K562 (cell line): Measurements from ENCODE around the gene RAI14. TPM values are rescaled to one million over a fixed set of nuclear protein-coding genes. Genes with fewer than 3 reads are reported as not detected.
A peak's percentile ranks its signal among the peaks of the same experiment; 100 is the strongest.

Experiments used
- ATAC-seq: fragments of 200-7000 bp; cut with Tn5 transposase; 3 replicates; pipeline ENCODE4 v1.9.1; 2020; ENCODE audit warnings: moderate library complexity
- BruUV-seq: library from RNA; stranded (reverse); fragments of 400-500 nt; replicated peaks from 2 replicates; lab custom pipeline; 2021; lab: Mats Ljungman, UMichigan
- CTCF ChIA-PET: fragments of 300-600 bp; formaldehyde crosslinking; extraction: SDS; loops from one replicate; lab custom pipeline; 2021; ENCODE audit warnings: low intra/inter-chr PET ratio; lab: Yijun Ruan, JAX
- POLR2A ChIA-PET: fragments of 300-600, 350-650 bp; sonication (Branson Sonifier 250); formaldehyde crosslinking; extraction: SDS; loops from one replicate; lab custom pipeline; 2021; ENCODE audit warnings: antibody characterized with exemption, inconsistent platforms; lab: Yijun Ruan, JAX
- DNase-seq, 4 experiments: peaks; one replicate each; pipeline versions ENCODE4 v3.0.0 to v3.0.0-alpha.2; 2011 to 2018; ENCODE audit warnings: low spot score in 3 of 4, mixed read lengths in 3 of 4; ENCODE audit errors: extremely low read depth in 1 of 4
- FAIRE-seq: peaks from 2 replicates; lab custom pipeline; 2011; peaks lifted over from hg19 to GRCh38; lab: Jason Lieb, UNC
- H2AFZ ChIP-seq: 2 replicates; pipeline ENCODE4 v1.6.0; 2011; ENCODE audit warnings: low read depth, low read length, control low read depth, inconsistent platforms
- H3K27ac ChIP-seq: fragments of 200-600 bp; 3 replicates; pipeline ENCODE4 v1.8.0; 2011; ENCODE audit warnings: low read depth, mild to moderate bottlenecking, control low read depth, inconsistent platforms, low read length, moderate library complexity, mixed read lengths; ENCODE audit errors: extremely low read depth
- H3K27me3 ChIP-seq, 2 experiments: fragments of 300-600 bp in 1 of 2; 2 replicates in 1 of 2; 3 replicates in 1 of 2; pipeline versions ENCODE4 v1.6.0 to v1.8.0; 2011; ENCODE audit warnings: inconsistent platforms in 2 of 2, low read length in 2 of 2, mild to moderate bottlenecking in 1 of 2, mixed read lengths in 1 of 2, moderate library complexity in 1 of 2; ENCODE audit not compliant: control insufficient read depth in 2 of 2, insufficient read depth in 2 of 2
- H3K36me3 ChIP-seq: fragments of 300-600 bp; 3 replicates; pipeline ENCODE4 v1.8.0; 2011; ENCODE audit warnings: mild to moderate bottlenecking, low read length, inconsistent platforms; ENCODE audit not compliant: control insufficient read depth, insufficient read depth
- H3K4me1 ChIP-seq, 2 experiments: fragments of 200-600 bp in 1 of 2; replicated peaks in 1 of 2; 2 replicates in 1 of 2; 3 replicates in 1 of 2; pipeline versions ENCODE4 v1.5.1 to v1.8.0; 2011; ENCODE audit warnings: inconsistent platforms in 2 of 2, low read length in 2 of 2, mild to moderate bottlenecking in 1 of 2, mixed read lengths in 1 of 2, moderate library complexity in 1 of 2; ENCODE audit not compliant: control insufficient read depth in 2 of 2, insufficient read depth in 2 of 2
- H3K4me2 ChIP-seq: 2 replicates; pipeline ENCODE4 v1.6.1; 2011; ENCODE audit warnings: low read length, control low read depth, inconsistent platforms, mixed read lengths; ENCODE audit not compliant: insufficient read depth
- H3K4me3 ChIP-seq: fragments of 200-600 bp; sonication (generic), shearing (Covaris generic); 2 replicates; pipeline ENCODE4 v1.5.1; 2016; ENCODE audit warnings: control low read depth, inconsistent platforms
- H3K79me2 ChIP-seq: fragments of 200-600 bp; 3 replicates; pipeline ENCODE4 v1.8.0; 2011; ENCODE audit warnings: low read length, inconsistent platforms; ENCODE audit not compliant: control insufficient read depth, insufficient read depth
- H3K9ac ChIP-seq, 2 experiments: 2 replicates each; pipeline versions ENCODE4 v1.6.0 to v1.6.1; 2011; ENCODE audit warnings: low read depth in 2 of 2, low read length in 2 of 2, control low read depth in 1 of 2, inconsistent platforms in 1 of 2, mild to moderate bottlenecking in 1 of 2, mixed read lengths in 1 of 2; ENCODE audit not compliant: insufficient read depth in 1 of 2
- H3K9me1 ChIP-seq: one replicate; pipeline ENCODE4 v1.6.0; 2011; ENCODE audit warnings: inconsistent platforms, mild to moderate bottlenecking, low read length, moderate library complexity; ENCODE audit not compliant: control insufficient read depth, insufficient read depth
- H3K9me3 ChIP-seq: replicated peaks from 2 replicates; pipeline ENCODE4 v1.5.1; 2011; ENCODE audit warnings: low read depth, low read length, inconsistent platforms; ENCODE audit not compliant: control insufficient read depth, insufficient read depth
- H4K20me1 ChIP-seq: replicated peaks from 2 replicates; pipeline ENCODE4 v1.6.1; 2011; ENCODE audit warnings: low read length, inconsistent platforms, mixed read lengths; ENCODE audit not compliant: control insufficient read depth, insufficient read depth
- BDP1 ChIP-seq: IDR thresholded peaks from 3 replicates; pipeline ENCODE4 v1.6.1; 2011; ENCODE audit not compliant: insufficient read length, insufficient read depth
- C11orf30 ChIP-seq: fragments of 450-650 bp; IDR thresholded peaks from 2 replicates; pipeline ENCODE4 v1.6.1; 2016; ENCODE audit warnings: low read depth, mild to moderate bottlenecking
- HMBOX1 ChIP-seq: sonication (generic); IDR thresholded peaks from 2 replicates; pipeline ENCODE4 v1.6.1; 2016
- HNRNPK ChIP-seq: fragments of 200-400 bp; formaldehyde crosslinking; IDR thresholded peaks from one replicate; pipeline ENCODE4 v1.6.1; 2018; ENCODE audit warnings: mild to moderate bottlenecking, low read depth, low read length; ENCODE audit not compliant: poor library complexity, severe bottlenecking
- IFI16 ChIP-seq: fragments of 250-450 bp; sonication (Bioruptor Pico); IDR thresholded peaks from 2 replicates; pipeline ENCODE4 v2.1.2; 2022; ENCODE audit warnings: mild to moderate bottlenecking, inconsistent platforms
- KDM1A ChIP-seq, 2 experiments: fragments of 450-650 bp; IDR thresholded peaks; 2 replicates each; pipeline ENCODE4 v1.6.1; 2016; ENCODE audit warnings: mild to moderate bottlenecking in 2 of 2
- PCBP1 ChIP-seq: fragments of 200-400 bp; formaldehyde crosslinking; IDR thresholded peaks from 2 replicates; pipeline ENCODE4 v1.6.1; 2018; ENCODE audit warnings: mild to moderate bottlenecking, low read depth, low read length; ENCODE audit not compliant: poor library complexity, severe bottlenecking
- PCBP2 ChIP-seq: fragments of 200-400 bp; formaldehyde crosslinking; IDR thresholded peaks from 2 replicates; pipeline ENCODE4 v1.6.1; 2018; ENCODE audit warnings: low read length, low read depth, mild to moderate bottlenecking, moderate library complexity; ENCODE audit not compliant: poor library complexity, severe bottlenecking
- RBM25 ChIP-seq: fragments of 200-400 bp; formaldehyde crosslinking; IDR thresholded peaks from 2 replicates; pipeline ENCODE4 v1.6.1; 2018; ENCODE audit warnings: low read length, low read depth, moderate library complexity; ENCODE audit not compliant: severe bottlenecking
- XRCC5 ChIP-seq: fragments of 200-400 bp; formaldehyde crosslinking; IDR thresholded peaks from 2 replicates; pipeline ENCODE4 v1.6.1; 2017; ENCODE audit warnings: low read depth, mild to moderate bottlenecking, low read length
- ZMIZ1 ChIP-seq, 2 experiments: fragments of 150-350 bp in 1 of 2; IDR thresholded peaks; 2 replicates each; pipeline ENCODE4 v1.6.1; 2012 to 2016; ENCODE audit warnings: low read depth in 2 of 2, low read length in 2 of 2, mild to moderate bottlenecking in 1 of 2, moderate library complexity in 1 of 2
- in situ Hi-C: fragments of 300-500 bp; cut with MboI; formaldehyde crosslinking; loops from 4 replicates; pipeline ENCODE4 v1.15.0; 2018; ENCODE audit warnings: inconsistent platforms, mixed read lengths
- intact Hi-C: fragments of 100-400 bp; cut with micrococcal nuclease; formaldehyde crosslinking; loops from 2 replicates; pipeline ENCODE4 v1.14.2; 2022
- polyA plus RNA-seq, 8 experiments: library from polyadenylated mRNA; depleted of rRNA in 4 of 8; stranded (reverse) in 5 of 8; unstranded in 3 of 8; fragments of >200 nt; fragmentation: Nextera tagmentation in 2 of 8; fragmentation: Illumina TruSeq in 1 of 8; extraction: Ambion mirVana in 2 of 8; extraction: Trizol in 1 of 8; gene quantifications; 2 replicates each; pipeline versions ENCODE4 v1.2.1 to v1.2.3, GENCODE V29; 2011 to 2014; ENCODE audit warnings: inconsistent platforms in 1 of 8, missing spikeins in 1 of 8
- total RNA-seq, 7 experiments: library from RNA; depleted of rRNA in 6 of 7; stranded (reverse); fragments of >200 nt in 6 of 7; fragmentation: Illumina TruSeq in 2 of 7; extraction: Trizol in 2 of 7; gene quantifications; 2 replicates each; pipeline versions ENCODE4 v1.2.1 to v1.2.3, GENCODE V29; 2011 to 2021; ENCODE audit warnings: low replicate concordance in 1 of 7

RAI14 gene
- total and polyA plus RNA-seq, 9 of the 15 experiments (the other 6 are each of a cell fraction or from before 2014, with no cell fraction given) = 11.3 to 82.5 (median 34.8) TPM

- TF ChIP-seq RBM25 (peak; percentile 68), HNRNPK (peak; percentile 96), C11orf30 (no peak), BDP1 (no peak), PCBP1 (peak; percentile 96), KDM1A (IDR thresholded peaks at IDR 0.05) (peak in 1 of 2 experiments; percentile 41; a peak in 1 of 4 replicates), ZMIZ1 (IDR thresholded peaks at IDR 0.05; ENCODE audit: low read depth in 2 of 2, low read length in 2 of 2) (no peak), IFI16 (CRISPR knock-in tag) (no peak), PCBP2 (peak; percentile 98), HMBOX1 (no peak), XRCC5 (no peak)
- DNase-seq (no peak), FAIRE-seq (no peak), ATAC-seq (no peak)
- Histone ChIP-seq H3K4me2 (no peak overlapping the region), H3K36me3 (peaks cover 10% of the 10 kb centered on the region), H3K4me3 (no peak overlapping the region), H3K9me3 (no peaks in the 10 kb centered on the region), H3K4me1 (peaks cover 24 to 60% of the 10 kb centered on the region in 2 experiments), H3K27me3 (no peaks in the 10 kb centered on the region), H3K9me1 (no peaks in the 10 kb centered on the region), H3K79me2 (peaks cover 29% of the 10 kb centered on the region; the same call in 2 of the 3 replicates), H4K20me1 (no peaks in the 10 kb centered on the region), H2AFZ (no peak overlapping the region), H3K9ac (no peak overlapping the region), H3K27ac (peak overlapping the region; percentile 63; the same call in 1 of the 3 replicates)
- ChIA-PET CTCF (no interaction called here), POLR2A (no interaction called here)
- no TSS peak for BruUV-seq
- intact Hi-C loops = loop anchor here (5.0 kb wide), 1 partner anchor 219 kb away; the partner anchor contains the start of genes BRIX1 and RAD1
- in situ Hi-C loops = no loop called here
Observed at GRCh38 chr5:34698109-34698419, 41.9 kb downstream of the RAI14 start.
